Measurements from ENCODE around the gene TACR1. TPM values are rescaled to one million over a fixed set of nuclear protein-coding genes. Genes with fewer than 3 reads are reported as not detected.
"Not testable (repeated sequence)": the region's sequence is repeated elsewhere in the genome, so short reads cannot be mapped to it uniquely, and the experiment has no call there.

TACR1 gene
- total and polyA plus RNA-seq, 2 donors (not counting 1 experiment from before 2014, with no cell fraction given) = 0.01 to 0.05 TPM

GRCh38 chr2:75155115-75155514 is 44.2 kb downstream of the TACR1 start:
- H3K4me1 Mint-ChIP-seq = peaks cover 3% of the 10 kb centered on the region
- Histone ChIP-seq H3K27ac (ENCODE audit: low read length in 2 of 2) (no peak overlapping the region), H3K4me1 (ENCODE audit: control insufficient read depth in 2 of 2, insufficient read depth in 2 of 2, low read length in 2 of 2) (peaks cover 1 to 3% of the 10 kb centered on the region in 2 donors), H3K9me3 (ENCODE audit: control extremely low read depth in 1 of 3, control insufficient read depth in 2 of 3, insufficient read depth in 1 of 3, low read length in 2 of 3) (peaks cover 0 to 5% (median 0%) of the 10 kb centered on the region in 3 donors), H3K9ac (ENCODE audit: low read length) (no peak overlapping the region), H3K4me3 (ENCODE audit: control extremely low read depth in 1 of 5, extremely low read depth in 1 of 5, insufficient read depth in 1 of 5, low read depth in 2 of 5, low read length in 4 of 5) (no peak overlapping the region), H2AFZ (ENCODE audit: insufficient read depth, low read depth, low read length, poor library complexity, severe bottlenecking) (no peak overlapping the region), H3K4me2 (replicated peaks; ENCODE audit: low read depth, low read length, poor library complexity, severe bottlenecking) (no peak overlapping the region), H3K79me2 (ENCODE audit: control insufficient read depth, insufficient read depth, low read length) (no peaks in the 10 kb centered on the region), H3K27me3 (replicated peaks in 1 of 4; ENCODE audit: control extremely low read depth in 1 of 4, control insufficient read depth in 3 of 4, insufficient read depth in 4 of 4, low read length in 3 of 4) (peaks cover 0 to 5% (median 1%) of the 10 kb centered on the region in 4 experiments), H4K20me1 (ENCODE audit: control insufficient read depth, insufficient read depth, low read length, poor library complexity, severe bottlenecking) (no peaks in the 10 kb centered on the region), H3K36me3 (replicated peaks in 1 of 2; ENCODE audit: control extremely low read depth in 1 of 2, control insufficient read depth in 1 of 2, extremely low read depth in 1 of 2, insufficient read depth in 2 of 2, low read length in 1 of 2) (no peaks in the 10 kb centered on the region)
- 81% methylated on average over 3 of the region's 3 CpGs for WGBS (ENCODE audit: insufficient coverage)
- TF ChIP-seq EZH2 (IDR thresholded peaks at IDR 0.05; ENCODE audit: borderline replicate concordance, insufficient read depth, low read depth, low read length, poor library complexity, severe bottlenecking) = no peak
- TF ChIP-seq, protein P1, sequence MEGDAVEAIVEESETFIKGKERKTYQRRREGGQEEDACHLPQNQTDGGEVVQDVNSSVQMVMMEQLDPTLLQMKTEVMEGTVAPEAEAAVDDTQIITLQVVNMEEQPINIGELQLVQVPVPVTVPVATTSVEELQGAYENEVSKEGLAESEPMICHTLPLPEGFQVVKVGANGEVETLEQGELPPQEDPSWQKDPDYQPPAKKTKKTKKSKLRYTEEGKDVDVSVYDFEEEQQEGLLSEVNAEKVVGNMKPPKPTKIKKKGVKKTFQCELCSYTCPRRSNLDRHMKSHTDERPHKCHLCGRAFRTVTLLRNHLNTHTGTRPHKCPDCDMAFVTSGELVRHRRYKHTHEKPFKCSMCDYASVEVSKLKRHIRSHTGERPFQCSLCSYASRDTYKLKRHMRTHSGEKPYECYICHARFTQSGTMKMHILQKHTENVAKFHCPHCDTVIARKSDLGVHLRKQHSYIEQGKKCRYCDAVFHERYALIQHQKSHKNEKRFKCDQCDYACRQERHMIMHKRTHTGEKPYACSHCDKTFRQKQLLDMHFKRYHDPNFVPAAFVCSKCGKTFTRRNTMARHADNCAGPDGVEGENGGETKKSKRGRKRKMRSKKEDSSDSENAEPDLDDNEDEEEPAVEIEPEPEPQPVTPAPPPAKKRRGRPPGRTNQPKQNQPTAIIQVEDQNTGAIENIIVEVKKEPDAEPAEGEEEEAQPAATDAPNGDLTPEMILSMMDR (IDR thresholded peaks at IDR 0.05) = no peak
- DNase-seq (no peak), ATAC-seq (ENCODE audit: low read depth) (no peak)
- intact Hi-C loops (cut with micrococcal nuclease) = no loop called here
- H3K9me3 Mint-ChIP-seq (ENCODE audit: insufficient read depth) = no peaks in the 10 kb centered on the region
- POLR2A ChIA-PET = no interaction called here
- no peak overlapping the region for H3K27ac Mint-ChIP-seq
- H3K27me3 Mint-ChIP-seq = no peaks in the 10 kb centered on the region
- H3K4me3 Mint-ChIP-seq = no peak overlapping the region
- CTCF ChIA-PET = no interaction called here

GRCh38 chr2:75153221-75153620 is 46.1 kb downstream of the TACR1 start:
- CTCF ChIA-PET = interaction anchor here (0.7 kb wide), 1 partner anchor 10 kb away, joined by 3 read pairs; no protein-coding TSS in a partner anchor

GRCh38 chr2:75152243-75152642 is 47.1 kb downstream of the TACR1 start:
- H3K4me3 ChIP-seq (ENCODE audit: control extremely low read depth in 1 of 5, extremely low read depth in 1 of 5, insufficient read depth in 1 of 5, low read depth in 2 of 5, low read length in 4 of 5); H2AFZ ChIP-seq (ENCODE audit: insufficient read depth, low read depth, low read length, poor library complexity, severe bottlenecking); POLR2A ChIA-PET; H3K9ac ChIP-seq (ENCODE audit: low read length); H3K27me3 Mint-ChIP-seq; H3K9me3 Mint-ChIP-seq (ENCODE audit: insufficient read depth); H3K27ac Mint-ChIP-seq; H3K36me3 ChIP-seq (replicated peaks in 1 of 2; ENCODE audit: control extremely low read depth in 1 of 2, control insufficient read depth in 1 of 2, extremely low read depth in 1 of 2, insufficient read depth in 2 of 2, low read length in 1 of 2); H3K9me3 ChIP-seq (ENCODE audit: control extremely low read depth in 1 of 3, control insufficient read depth in 2 of 3, insufficient read depth in 1 of 3, low read length in 2 of 3); ATAC-seq (ENCODE audit: low read depth); H3K4me2 ChIP-seq (replicated peaks; ENCODE audit: low read depth, low read length, poor library complexity, severe bottlenecking); H3K79me2 ChIP-seq (ENCODE audit: control insufficient read depth, insufficient read depth, low read length); intact Hi-C loops (cut with micrococcal nuclease); H3K27ac ChIP-seq (ENCODE audit: low read length in 2 of 2); H4K20me1 ChIP-seq (ENCODE audit: control insufficient read depth, insufficient read depth, low read length, poor library complexity, severe bottlenecking); H3K27me3 ChIP-seq (replicated peaks in 1 of 4; ENCODE audit: control extremely low read depth in 1 of 4, control insufficient read depth in 3 of 4, insufficient read depth in 4 of 4, low read length in 3 of 4); DNase-seq; H3K4me3 Mint-ChIP-seq: not testable (repeated sequence)
- H3K4me1 Mint-ChIP-seq = peaks cover 16% of the 10 kb centered on the region
- H3K4me1 ChIP-seq (ENCODE audit: control insufficient read depth in 2 of 2, insufficient read depth in 2 of 2, low read length in 2 of 2) = peaks cover 7 to 11% of the 10 kb centered on the region in 2 donors
- CTCF ChIA-PET = interaction anchor here (0.5 kb wide), 1 partner anchor 409 kb away, joined by 3 read pairs; no protein-coding TSS in a partner anchor
- no CpG with 5 or more reads among the region's 3 CpGs for WGBS (ENCODE audit: insufficient coverage)

More at GRCh38 chr2:75153221-75153620, 46.1 kb downstream of the TACR1 start:
- intact Hi-C loops (cut with micrococcal nuclease) = no loop called here
- Histone ChIP-seq H3K79me2 (ENCODE audit: control insufficient read depth, insufficient read depth, low read length) (no peaks in the 10 kb centered on the region), H3K4me2 (replicated peaks; ENCODE audit: low read depth, low read length, poor library complexity, severe bottlenecking) (no peak overlapping the region), H3K9ac (ENCODE audit: low read length) (no peak overlapping the region), H3K4me3 (ENCODE audit: control extremely low read depth in 1 of 5, extremely low read depth in 1 of 5, insufficient read depth in 1 of 5, low read depth in 2 of 5, low read length in 4 of 5) (no peak overlapping the region), H3K27me3 (replicated peaks in 1 of 4; ENCODE audit: control extremely low read depth in 1 of 4, control insufficient read depth in 3 of 4, insufficient read depth in 4 of 4, low read length in 3 of 4) (peaks cover 0 to 5% (median 0%) of the 10 kb centered on the region in 4 experiments), H3K4me1 (ENCODE audit: control insufficient read depth in 2 of 2, insufficient read depth in 2 of 2, low read length in 2 of 2) (peaks cover 7 to 11% of the 10 kb centered on the region in 2 donors), H2AFZ (ENCODE audit: insufficient read depth, low read depth, low read length, poor library complexity, severe bottlenecking) (no peak overlapping the region), H3K36me3 (replicated peaks in 1 of 2; ENCODE audit: control extremely low read depth in 1 of 2, control insufficient read depth in 1 of 2, extremely low read depth in 1 of 2, insufficient read depth in 2 of 2, low read length in 1 of 2) (no peaks in the 10 kb centered on the region), H3K9me3 (ENCODE audit: control extremely low read depth in 1 of 3, control insufficient read depth in 2 of 3, insufficient read depth in 1 of 3, low read length in 2 of 3) (peaks cover 0 to 5% (median 0%) of the 10 kb centered on the region in 3 donors), H3K27ac (ENCODE audit: low read length in 2 of 2) (no peak overlapping the region), H4K20me1 (ENCODE audit: control insufficient read depth, insufficient read depth, low read length, poor library complexity, severe bottlenecking) (no peaks in the 10 kb centered on the region)
- TF ChIP-seq, protein P1 (IDR thresholded peaks at IDR 0.05) = no peak
- TF ChIP-seq EZH2 (IDR thresholded peaks at IDR 0.05; ENCODE audit: borderline replicate concordance, insufficient read depth, low read depth, low read length, poor library complexity, severe bottlenecking) = no peak
- no CpG with 5 or more reads among the region's 1 CpG for WGBS (ENCODE audit: insufficient coverage)
- DNase-seq (no peak), ATAC-seq (ENCODE audit: low read depth) (no peak)
- POLR2A ChIA-PET = no interaction called here
- Mint-ChIP-seq H3K9me3 (ENCODE audit: insufficient read depth) (peaks cover under 1% of the 10 kb centered on the region), H3K4me1 (peaks cover 16% of the 10 kb centered on the region), H3K27ac (no peak overlapping the region), H3K4me3 (no peak overlapping the region), H3K27me3 (no peaks in the 10 kb centered on the region)

All from B cell (primary cell).